HEK293T (cell line): ENCODE data around the gene WDR18.

Source experiments
- BHLHE40 ChIP-seq: fragments of 450-650 bp; IDR thresholded peaks from 2 replicates; pipeline ENCODE4 v1.6.1; 2016; ENCODE audit warnings: mild to moderate bottlenecking, moderate library complexity, borderline replicate concordance
- CTBP1 ChIP-seq: fragments of 450-650 bp; IDR thresholded peaks from 2 replicates; pipeline ENCODE4 v1.6.1; 2016; ENCODE audit warnings: borderline replicate concordance
- FOXA1 ChIP-seq: fragments of 450-650 bp; IDR thresholded peaks from 2 replicates; pipeline ENCODE4 v1.6.1; 2016; ENCODE audit warnings: mild to moderate bottlenecking
- FOXK2 ChIP-seq: fragments of 450-650 bp; IDR thresholded peaks from 2 replicates; pipeline ENCODE4 v1.6.1; 2016; ENCODE audit warnings: mild to moderate bottlenecking
- FOXM1 ChIP-seq: fragments of 450-650 bp; IDR thresholded peaks from 2 replicates; pipeline ENCODE4 v1.6.1; 2017; ENCODE audit warnings: mild to moderate bottlenecking, borderline replicate concordance
- HDGF ChIP-seq: fragments of 450-650 bp; IDR thresholded peaks from 2 replicates; pipeline ENCODE4 v1.6.1; 2017; ENCODE audit warnings: antibody characterized with exemption, borderline replicate concordance
- LEF1 ChIP-seq: fragments of 450-650 bp; IDR thresholded peaks from 2 replicates; pipeline ENCODE4 v1.6.1; 2017; ENCODE audit warnings: mild to moderate bottlenecking, borderline replicate concordance
- NFRKB ChIP-seq: fragments of 450-650 bp; IDR thresholded peaks from 2 replicates; pipeline ENCODE4 v1.6.1; 2016; ENCODE audit warnings: mild to moderate bottlenecking, moderate library complexity
- PKNOX1 ChIP-seq: fragments of 450-650 bp; IDR thresholded peaks from 2 replicates; pipeline ENCODE4 v1.6.1; 2016
- SP1 ChIP-seq: fragments of 450-650 bp; IDR thresholded peaks from 2 replicates; pipeline ENCODE4 v1.6.1; 2017
- SUZ12 ChIP-seq: fragments of 450-650 bp; IDR thresholded peaks from 2 replicates; pipeline ENCODE4 v1.6.1; 2016; ENCODE audit warnings: mild to moderate bottlenecking
- ZNF384 ChIP-seq: fragments of 450-650 bp; IDR thresholded peaks from 2 replicates; pipeline ENCODE4 v1.6.1; 2016

- TF ChIP-seq SP1 (no peak), BHLHE40 (no peak), PKNOX1 (no peak), SUZ12 (no peak), FOXA1 (no peak), NFRKB (no peak), HDGF (no peak), FOXK2 (no peak), LEF1 (no peak), FOXM1 (no peak), CTBP1 (no peak), ZNF384 (no peak)
Observed at GRCh38 chr19:984165-984967, at the start of gene WDR18.
